NCI-H187 treated with DMSO at 0.1 percent for 48 hours (cell line): ENCODE results near the gene NRAS.

Source experiments
- DNase-seq: peaks from one replicate; lab custom pipeline; 2025; lab: John Stamatoyannopoulos, UW

NRAS gene

DNA sequence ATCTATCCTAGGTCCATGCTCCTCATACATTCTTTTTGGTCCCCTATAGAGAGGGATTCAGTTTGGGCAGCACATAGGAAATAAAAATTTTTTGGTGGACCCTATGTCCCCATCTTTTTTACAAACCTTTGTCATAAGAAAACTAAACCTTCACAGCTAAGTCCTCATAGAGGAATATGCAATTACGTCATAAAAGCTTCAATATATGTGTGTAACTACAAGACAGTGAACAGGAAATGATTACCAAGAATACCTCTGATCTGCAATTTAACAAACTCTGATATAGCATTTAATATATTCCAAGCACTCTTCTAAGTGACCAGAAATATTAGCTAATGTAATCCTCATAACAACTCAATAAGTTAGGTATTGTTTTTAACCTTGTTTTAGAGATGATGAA lies 40.5 kb downstream of the NRAS start:
- DNase-seq, result no peak

DNA sequence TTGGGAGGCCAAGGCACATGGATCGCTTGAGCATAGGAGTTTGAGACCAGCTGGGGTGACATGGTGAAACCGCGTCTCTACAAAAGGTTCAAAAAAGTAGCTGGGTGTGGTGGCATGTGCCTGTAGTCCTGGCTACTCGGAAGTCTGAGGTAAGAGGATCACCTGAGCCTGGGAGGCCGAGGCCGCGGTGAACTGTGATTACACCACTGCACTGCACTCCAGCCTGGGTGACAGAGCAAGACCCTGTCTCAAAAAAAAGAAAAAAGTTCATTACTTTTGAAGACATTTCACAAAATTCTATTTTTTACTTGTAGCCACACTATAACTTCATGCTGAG lies 44.7 kb downstream of the NRAS start:
- DNase-seq, result no peak

- no peak for DNase-seq
Measured at GRCh38 chr1:114671011-114671938, 45.3 kb downstream of the NRAS start.

- no peak for DNase-seq
Measured at GRCh38 chr1:114670083-114671010, 46.2 kb downstream of the NRAS start.

GRCh38 chr1:114669562-114670082 lies 46.9 kb downstream of the NRAS start, which contains the start of gene DENND2C:
Gene DENND2C (minus strand): TSS chr1:114670049. CDS start chr1:114625984, 44,065 bp downstream.
- no peak for DNase-seq

GRCh38 chr1:114668784-114669561 lies 47.6 kb downstream of the NRAS start:
- DNase-seq, result no peak

DNA sequence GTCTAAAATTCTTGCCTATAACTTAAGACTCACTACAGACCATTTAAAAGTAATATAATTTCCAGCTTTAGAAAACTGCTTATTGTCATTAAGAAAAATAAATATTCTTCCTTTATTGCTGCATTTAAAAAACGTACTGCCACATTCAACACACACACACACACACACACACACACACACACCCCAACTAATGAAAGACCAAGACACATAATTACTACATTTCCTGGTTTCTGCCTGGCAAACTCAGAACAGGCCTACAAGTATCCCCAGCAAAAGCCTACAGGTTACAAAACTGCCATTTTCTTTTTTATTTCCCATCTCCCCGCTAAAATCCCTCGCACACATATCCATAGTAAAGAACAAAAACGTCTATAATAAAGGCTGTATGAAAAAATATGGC lies 48.2 kb downstream of the NRAS start:
- DNase-seq, result no peak

DNA sequence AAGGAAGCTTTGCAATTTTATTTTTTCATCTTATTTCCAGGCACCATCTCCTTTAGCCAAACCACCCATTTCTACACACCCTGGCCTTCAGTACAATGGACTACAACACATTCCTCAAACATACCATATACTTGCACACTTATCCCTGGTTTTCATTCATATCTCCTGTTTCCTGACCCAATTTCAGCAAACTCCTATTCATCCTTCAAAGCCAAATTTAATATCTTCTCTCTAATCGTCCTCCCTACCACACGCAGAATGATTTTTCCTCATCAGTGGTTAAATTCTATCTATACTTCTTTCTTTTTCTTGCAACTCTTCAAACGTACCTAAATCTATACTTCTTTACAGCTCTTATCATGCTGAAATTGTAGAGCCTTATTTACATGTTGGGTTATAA lies 49.6 kb downstream of the NRAS start:
- DNase-seq, result no peak

DNA sequence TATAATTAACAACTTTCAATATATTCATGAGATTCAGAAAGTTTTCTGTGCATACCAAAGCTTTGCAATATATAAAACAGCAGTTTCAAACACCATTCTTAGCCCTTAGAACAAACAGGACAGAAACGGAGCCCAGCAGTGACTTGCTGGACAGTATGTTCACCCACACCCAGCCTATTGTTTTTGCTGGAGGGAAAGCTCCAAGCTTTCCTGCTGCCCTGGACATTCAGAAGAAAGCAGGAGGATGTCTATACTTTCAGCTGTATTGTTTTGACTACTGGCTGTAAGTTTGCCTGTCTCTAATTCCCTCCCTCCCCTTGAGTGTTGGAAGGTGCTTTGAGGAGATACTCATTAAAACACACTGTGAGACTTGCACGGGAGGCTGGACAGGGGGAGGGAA lies 56.3 kb downstream of the NRAS start:
- DNase-seq, result no peak
